ENCODE measurements around the gene GREB1L.

DNA sequence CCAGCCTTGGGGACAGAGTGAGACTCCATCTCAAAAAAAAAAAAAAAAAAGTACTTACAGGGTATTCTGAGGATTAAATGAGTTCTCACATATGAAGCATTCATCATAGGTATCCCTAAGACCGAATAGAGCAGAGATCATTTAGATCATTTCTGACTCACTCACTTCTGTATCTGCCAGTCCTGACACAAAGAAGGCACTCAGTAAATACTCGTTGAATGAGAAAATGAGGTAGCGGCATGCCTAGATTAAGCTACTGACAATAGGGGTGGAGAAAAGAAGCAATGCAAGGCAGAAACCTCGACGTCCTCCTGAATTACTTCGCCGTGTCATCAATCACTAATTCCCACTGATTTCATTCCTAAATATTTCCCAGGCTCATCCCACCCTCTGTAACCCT is 103.8 kb downstream of the GREB1L start:
- TF ChIP-seq POLR2AphosphoS5 (IDR thresholded peaks at IDR 0.05) (no peak), EP300 (conservative IDR thresholded peaks at IDR 0.05; ENCODE audit: poor library complexity, severe bottlenecking) (no peak), EZH2 (IDR thresholded peaks at IDR 0.05; ENCODE audit: borderline replicate concordance, insufficient read depth, low read length, poor library complexity, severe bottlenecking) (no peak), MXI1 (conservative IDR thresholded peaks at IDR 0.05; ENCODE audit: poor library complexity, severe bottlenecking) (no peak), SMC3 (conservative IDR thresholded peaks at IDR 0.05; ENCODE audit: poor library complexity) (no peak), TAF1 (IDR thresholded peaks at IDR 0.05; ENCODE audit: low read depth) (no peak)
- TF ChIP-seq, protein P1, sequence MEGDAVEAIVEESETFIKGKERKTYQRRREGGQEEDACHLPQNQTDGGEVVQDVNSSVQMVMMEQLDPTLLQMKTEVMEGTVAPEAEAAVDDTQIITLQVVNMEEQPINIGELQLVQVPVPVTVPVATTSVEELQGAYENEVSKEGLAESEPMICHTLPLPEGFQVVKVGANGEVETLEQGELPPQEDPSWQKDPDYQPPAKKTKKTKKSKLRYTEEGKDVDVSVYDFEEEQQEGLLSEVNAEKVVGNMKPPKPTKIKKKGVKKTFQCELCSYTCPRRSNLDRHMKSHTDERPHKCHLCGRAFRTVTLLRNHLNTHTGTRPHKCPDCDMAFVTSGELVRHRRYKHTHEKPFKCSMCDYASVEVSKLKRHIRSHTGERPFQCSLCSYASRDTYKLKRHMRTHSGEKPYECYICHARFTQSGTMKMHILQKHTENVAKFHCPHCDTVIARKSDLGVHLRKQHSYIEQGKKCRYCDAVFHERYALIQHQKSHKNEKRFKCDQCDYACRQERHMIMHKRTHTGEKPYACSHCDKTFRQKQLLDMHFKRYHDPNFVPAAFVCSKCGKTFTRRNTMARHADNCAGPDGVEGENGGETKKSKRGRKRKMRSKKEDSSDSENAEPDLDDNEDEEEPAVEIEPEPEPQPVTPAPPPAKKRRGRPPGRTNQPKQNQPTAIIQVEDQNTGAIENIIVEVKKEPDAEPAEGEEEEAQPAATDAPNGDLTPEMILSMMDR (IDR thresholded peaks at IDR 0.05; ENCODE audit: poor library complexity, severe bottlenecking), result no peak
- TF ChIP-seq, protein P2, sequence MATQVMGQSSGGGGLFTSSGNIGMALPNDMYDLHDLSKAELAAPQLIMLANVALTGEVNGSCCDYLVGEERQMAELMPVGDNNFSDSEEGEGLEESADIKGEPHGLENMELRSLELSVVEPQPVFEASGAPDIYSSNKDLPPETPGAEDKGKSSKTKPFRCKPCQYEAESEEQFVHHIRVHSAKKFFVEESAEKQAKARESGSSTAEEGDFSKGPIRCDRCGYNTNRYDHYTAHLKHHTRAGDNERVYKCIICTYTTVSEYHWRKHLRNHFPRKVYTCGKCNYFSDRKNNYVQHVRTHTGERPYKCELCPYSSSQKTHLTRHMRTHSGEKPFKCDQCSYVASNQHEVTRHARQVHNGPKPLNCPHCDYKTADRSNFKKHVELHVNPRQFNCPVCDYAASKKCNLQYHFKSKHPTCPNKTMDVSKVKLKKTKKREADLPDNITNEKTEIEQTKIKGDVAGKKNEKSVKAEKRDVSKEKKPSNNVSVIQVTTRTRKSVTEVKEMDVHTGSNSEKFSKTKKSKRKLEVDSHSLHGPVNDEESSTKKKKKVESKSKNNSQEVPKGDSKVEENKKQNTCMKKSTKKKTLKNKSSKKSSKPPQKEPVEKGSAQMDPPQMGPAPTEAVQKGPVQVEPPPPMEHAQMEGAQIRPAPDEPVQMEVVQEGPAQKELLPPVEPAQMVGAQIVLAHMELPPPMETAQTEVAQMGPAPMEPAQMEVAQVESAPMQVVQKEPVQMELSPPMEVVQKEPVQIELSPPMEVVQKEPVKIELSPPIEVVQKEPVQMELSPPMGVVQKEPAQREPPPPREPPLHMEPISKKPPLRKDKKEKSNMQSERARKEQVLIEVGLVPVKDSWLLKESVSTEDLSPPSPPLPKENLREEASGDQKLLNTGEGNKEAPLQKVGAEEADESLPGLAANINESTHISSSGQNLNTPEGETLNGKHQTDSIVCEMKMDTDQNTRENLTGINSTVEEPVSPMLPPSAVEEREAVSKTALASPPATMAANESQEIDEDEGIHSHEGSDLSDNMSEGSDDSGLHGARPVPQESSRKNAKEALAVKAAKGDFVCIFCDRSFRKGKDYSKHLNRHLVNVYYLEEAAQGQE (IDR thresholded peaks at IDR 0.05; ENCODE audit: borderline replicate concordance), result no peak
